Muscle layer of colon (tissue), 2 donors: ENCODE data around the gene CD24.

ENCODE experiments used
- H3K27ac ChIP-seq: one replicate; pipeline ENCODE4 v1.7.0; 2013; ENCODE audit warnings: low read depth, mild to moderate bottlenecking, low read length, moderate library complexity
- H3K27me3 ChIP-seq, 2 donors: one replicate each; pipeline ENCODE4 v1.7.0; 2013; ENCODE audit warnings: low read length in 2 of 2, mild to moderate bottlenecking in 2 of 2; ENCODE audit not compliant: insufficient read depth in 2 of 2, control insufficient read depth in 1 of 2
- H3K36me3 ChIP-seq: one replicate; pipeline ENCODE4 v1.7.0; 2013; ENCODE audit warnings: mild to moderate bottlenecking, low read length; ENCODE audit not compliant: insufficient read depth
- H3K4me1 ChIP-seq: one replicate; pipeline ENCODE4 v1.7.0; 2013; ENCODE audit warnings: mild to moderate bottlenecking, low read length; ENCODE audit not compliant: insufficient read depth
- H3K4me3 ChIP-seq, 2 donors: one replicate each; pipeline ENCODE4 v1.7.0; 2013; ENCODE audit warnings: low read length in 2 of 2, low read depth in 1 of 2, mild to moderate bottlenecking in 1 of 2, moderate library complexity in 1 of 2
- H3K9ac ChIP-seq: one replicate; pipeline ENCODE4 v1.7.0; 2013; ENCODE audit warnings: low read length
- H3K9me3 ChIP-seq: one replicate; pipeline ENCODE4 v1.7.0; 2013; ENCODE audit warnings: mild to moderate bottlenecking, low read length
- donor health status: abdominal sarcoma.
- donor health status: Adenocarcinoma of cecum.

CD24 gene

DNA sequence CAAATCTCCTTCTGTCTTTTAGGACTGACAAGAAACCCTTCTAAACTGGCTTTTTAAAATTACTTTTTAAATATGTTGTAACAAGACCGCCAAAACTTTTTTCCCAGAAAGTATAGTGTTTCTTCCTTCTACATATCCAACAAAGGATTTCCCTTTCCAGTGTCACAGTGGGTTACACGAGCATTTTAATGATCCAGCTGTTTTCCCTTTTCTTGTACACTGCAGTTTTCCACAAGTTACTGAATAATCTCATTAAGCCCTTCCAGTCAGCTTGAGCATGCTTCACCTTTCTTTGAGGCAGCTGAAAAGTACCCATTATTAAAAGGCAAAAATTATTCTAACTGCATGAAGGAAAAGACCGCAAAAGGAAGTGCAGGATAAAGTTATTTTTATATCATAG lies 48.6 kb downstream of the CD24 start:
- no peaks in the 10 kb centered on the region for H3K27me3 ChIP-seq
- H3K27ac ChIP-seq: no peak overlapping the region

DNA sequence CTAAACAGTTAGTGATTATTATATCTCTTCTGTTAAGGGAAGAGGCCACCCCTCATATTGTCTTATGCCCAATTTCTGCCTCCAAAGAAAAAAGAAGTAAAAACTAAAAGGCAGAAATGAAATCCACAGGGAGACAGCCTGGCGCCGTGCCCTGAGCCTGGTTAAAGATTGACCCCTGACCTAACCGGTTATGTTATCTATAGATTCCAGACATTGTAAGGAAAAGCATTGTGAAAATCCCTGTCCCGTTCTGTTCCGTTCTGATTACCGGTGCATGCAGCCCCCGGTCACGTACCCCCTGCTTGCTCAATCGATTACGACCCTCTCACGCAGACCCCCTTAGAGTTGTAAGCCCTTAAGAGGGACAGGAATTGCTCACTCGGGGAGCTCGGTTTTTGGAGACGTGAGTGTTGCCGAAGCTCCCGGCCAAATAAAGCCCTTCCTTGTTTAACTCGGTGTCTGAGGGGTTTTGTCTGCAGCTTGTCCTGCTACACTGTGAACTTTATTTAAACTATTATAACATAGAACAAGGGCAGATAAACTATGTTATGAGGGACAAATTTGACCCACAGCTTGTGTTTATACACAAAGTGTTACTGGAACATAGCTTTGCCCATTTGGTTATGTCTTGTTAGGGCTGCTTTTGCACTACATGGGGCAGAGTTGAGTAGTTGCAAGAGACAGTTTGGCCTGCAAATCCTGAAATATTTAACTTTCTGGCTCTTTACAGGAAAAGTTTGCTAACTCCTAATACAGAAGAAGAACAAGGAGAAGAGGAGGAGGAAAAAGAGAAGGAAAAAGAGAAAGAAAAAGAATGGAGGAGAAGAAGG lies 49.6 kb downstream of the CD24 start:
- Histone ChIP-seq H3K4me1 (no peaks in the 10 kb centered on the region), H3K27me3 (no peaks in the 10 kb centered on the region), H3K36me3 (no peaks in the 10 kb centered on the region), H3K9ac (no peak overlapping the region), H3K4me3 (no peak overlapping the region), H3K27ac (no peak overlapping the region), H3K9me3 (no peaks in the 10 kb centered on the region)

More for the DNA sequence above, 48.6 kb downstream of the CD24 start:
- Histone ChIP-seq H3K9ac (no peak overlapping the region), H3K4me3 (no peak overlapping the region), H3K36me3 (no peaks in the 10 kb centered on the region), H3K4me1 (no peaks in the 10 kb centered on the region), H3K9me3 (no peaks in the 10 kb centered on the region)

- no peaks in the 10 kb centered on the region for H3K9me3 ChIP-seq
- no peaks in the 10 kb centered on the region for H3K36me3 ChIP-seq
- H3K27me3 ChIP-seq: no peaks in the 10 kb centered on the region
- H3K9ac ChIP-seq: no peak overlapping the region
- H3K4me1 ChIP-seq: no peaks in the 10 kb centered on the region
- no peak overlapping the region for H3K4me3 ChIP-seq
- no peak overlapping the region for H3K27ac ChIP-seq
Observed at GRCh38 chr6:106922626-106923025, 51.9 kb downstream of the CD24 start.
